Activated T-cell treated with anti-CD3 and anti-CD28 coated beads, Interleukin-2, amount 50 U/mL, for 72 hours (primary cell): ENCODE measurements around the gene ZNF787. TPM values are rescaled to one million over a fixed set of nuclear protein-coding genes. Genes with fewer than 3 reads are reported as not detected.

Experiments
- ATAC-seq, 2 donors: fragments of 150-1000 bp; cut with Tn5 transposase; replicated peaks in 1 of 2; 2 replicates each; pipeline ENCODE4 v1.10.0; 2021; ENCODE audit warnings: moderate library complexity in 2 of 2, mild to moderate bottlenecking in 1 of 2
- DNase-seq, 2 donors: peaks; one replicate each; pipeline ENCODE4 v3.0.0; 2021 to 2022; ENCODE audit warnings: mixed read lengths in 1 of 2
- H3K27ac Mint-ChIP-seq: one replicate; pipeline ENCODE4 v1.8.0; 2022; ENCODE audit warnings: mild to moderate bottlenecking, moderate library complexity, mixed read lengths
- H3K27me3 Mint-ChIP-seq: one replicate; pipeline ENCODE4 v1.8.0; 2022; ENCODE audit warnings: low read depth, mixed read lengths
- H3K36me3 Mint-ChIP-seq, 2 donors: one replicate each; pipeline ENCODE4 v1.8.0; 2022; ENCODE audit warnings: mixed read lengths in 2 of 2, mild to moderate bottlenecking in 1 of 2; ENCODE audit not compliant: insufficient read depth in 2 of 2
- H3K4me1 Mint-ChIP-seq: one replicate; pipeline ENCODE4 v1.8.0; 2022; ENCODE audit warnings: low read depth, mixed read lengths
- H3K4me3 Mint-ChIP-seq, 2 donors: one replicate each; pipeline ENCODE4 v1.8.0; 2022; ENCODE audit warnings: mild to moderate bottlenecking in 2 of 2, mixed read lengths in 2 of 2, moderate library complexity in 2 of 2
- H3K9me3 Mint-ChIP-seq, 2 donors: one replicate each; pipeline ENCODE4 v1.8.0; 2022; ENCODE audit warnings: mixed read lengths in 2 of 2
- total RNA-seq, 2 donors: library from RNA; stranded (reverse); gene quantifications; one replicate each; pipeline ENCODE4 v1.2.3, GENCODE V29; 2022

ZNF787 gene
- 10 to 100 TPM; 38.3 to 45.9 TPM for total RNA-seq

DNA sequence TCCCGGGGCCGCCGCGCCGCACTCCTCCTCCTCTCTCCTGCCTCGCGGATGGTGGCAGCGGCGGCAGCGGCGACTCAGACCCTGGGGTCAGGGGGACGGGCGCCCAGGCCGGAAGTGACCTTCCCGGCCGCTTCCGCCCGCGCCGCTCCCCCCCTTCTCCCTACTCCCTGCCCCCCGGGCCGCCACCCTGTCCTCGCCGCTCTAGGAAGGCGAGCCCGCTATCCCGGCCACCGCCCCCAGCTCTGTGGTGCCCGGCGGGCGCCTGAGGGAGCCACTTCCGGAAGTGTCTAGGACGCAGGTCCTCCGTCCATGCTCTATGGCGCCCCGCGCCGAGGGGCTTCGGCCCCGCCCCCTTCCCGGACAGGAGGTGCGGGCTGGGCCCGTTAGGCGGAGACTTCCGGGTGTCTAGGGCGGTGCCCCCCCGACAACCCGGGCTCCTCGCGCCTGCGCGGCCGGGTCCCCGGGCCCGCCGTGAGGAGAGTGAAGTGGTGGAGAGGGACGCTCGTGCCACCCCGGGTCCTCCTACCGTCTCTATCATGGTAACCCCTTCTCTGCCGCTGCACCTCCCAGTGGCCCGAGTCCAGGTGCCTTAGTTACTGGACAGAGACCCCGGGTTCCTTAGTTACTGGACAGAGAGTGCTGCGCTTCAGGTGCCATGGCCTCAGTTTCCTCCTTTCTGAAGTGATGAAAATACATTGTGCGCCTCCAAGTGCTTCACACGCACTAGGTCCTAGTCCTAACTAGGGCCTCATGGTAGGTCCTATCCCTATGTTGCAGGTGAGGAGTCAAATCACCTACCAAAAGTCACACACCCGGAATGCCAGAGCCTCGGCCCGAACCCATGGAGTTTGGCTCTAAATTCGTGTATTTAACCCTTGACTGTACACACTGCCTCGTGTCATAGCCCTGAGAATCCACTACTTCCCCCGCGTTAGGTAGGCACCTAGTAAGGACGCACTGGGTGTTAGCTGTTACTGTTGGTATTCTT lies at the start of gene ZNF787:
Gene ZNF787 (minus strand): TSS at position 116 of the 988 bp plus-strand sequence. CDS start 18,078 bp downstream, outside the sequence.
- peak; percentile 99 for DNase-seq
- no peaks in the 10 kb centered on the region for H3K9me3 Mint-ChIP-seq
- H3K4me1 Mint-ChIP-seq, result peaks cover 46% of the 10 kb centered on the region

DNA sequence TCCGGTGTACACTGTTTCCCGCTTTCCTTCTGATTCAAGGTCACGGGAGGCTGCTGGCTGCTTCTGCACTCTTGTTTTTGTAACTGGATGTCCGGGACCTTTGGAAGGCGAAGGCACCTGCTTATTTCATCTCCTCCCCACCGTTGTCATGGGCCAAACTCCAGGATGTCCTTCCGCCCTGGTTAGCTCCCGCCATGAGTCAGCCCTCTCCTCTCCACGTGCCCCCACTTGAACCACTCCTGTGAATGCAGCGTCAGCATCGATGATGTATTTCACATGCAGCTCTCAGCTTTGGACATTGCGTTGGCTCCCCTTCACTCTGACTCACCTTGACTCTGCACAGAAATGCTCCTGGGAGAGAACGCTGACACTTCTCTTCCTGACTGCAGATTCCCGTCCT lies 49.2 kb upstream of the ZNF787 start:
- Mint-ChIP-seq H3K27me3 (peaks cover under 1% of the 10 kb centered on the region), H3K4me1 (peaks cover 6% of the 10 kb centered on the region), H3K4me3 (no peak overlapping the region), H3K27ac (no peak overlapping the region), H3K9me3 (no peaks in the 10 kb centered on the region), H3K36me3 (no peaks in the 10 kb centered on the region)
- ATAC-seq, result no peak
- DNase-seq, result no peak

More for the DNA sequence above, at the start of gene ZNF787:
- Mint-ChIP-seq H3K27ac (peak within 1 kb of the TSS; percentile 93), H3K36me3 (peaks cover 0 to 2% of the 10 kb centered on the region in 2 donors), H3K27me3 (no peaks in the 10 kb centered on the region), H3K4me3 (peak within 1 kb of the TSS; percentile 89 to 91)
- peak; percentile 92 to 93 for ATAC-seq

DNA sequence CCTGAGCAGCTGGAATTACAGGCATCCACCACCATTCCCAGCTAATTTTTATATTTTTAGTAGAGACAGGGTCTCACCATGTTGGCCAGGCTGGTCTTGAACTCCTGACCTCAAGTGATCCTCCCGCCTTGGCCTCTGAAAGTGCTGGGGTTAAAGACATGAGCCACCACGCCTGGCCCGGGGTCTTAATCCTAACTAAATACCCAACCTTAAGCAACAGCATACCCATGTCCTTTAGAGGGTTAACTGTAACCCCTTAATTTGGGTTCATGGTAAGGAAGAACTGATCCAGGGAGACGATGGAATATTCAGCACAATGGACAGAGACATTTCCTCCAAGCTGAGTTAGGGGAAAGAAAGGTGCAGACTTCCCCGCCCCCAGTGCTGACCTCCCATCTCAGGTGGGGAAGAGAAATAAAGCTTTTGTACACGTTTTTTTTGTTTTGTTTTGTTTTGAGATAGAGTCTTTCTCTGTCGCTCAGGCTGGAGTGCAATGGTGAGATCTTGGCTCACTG lies 46.0 kb upstream of the ZNF787 start:
- Mint-ChIP-seq H3K4me3 (no peak overlapping the region), H3K27ac (no peak overlapping the region), H3K27me3 (peaks cover 7% of the 10 kb centered on the region), H3K4me1 (peaks cover 13% of the 10 kb centered on the region), H3K9me3 (no peaks in the 10 kb centered on the region), H3K36me3 (no peaks in the 10 kb centered on the region)
- ATAC-seq (no peak), DNase-seq (no peak)

DNA sequence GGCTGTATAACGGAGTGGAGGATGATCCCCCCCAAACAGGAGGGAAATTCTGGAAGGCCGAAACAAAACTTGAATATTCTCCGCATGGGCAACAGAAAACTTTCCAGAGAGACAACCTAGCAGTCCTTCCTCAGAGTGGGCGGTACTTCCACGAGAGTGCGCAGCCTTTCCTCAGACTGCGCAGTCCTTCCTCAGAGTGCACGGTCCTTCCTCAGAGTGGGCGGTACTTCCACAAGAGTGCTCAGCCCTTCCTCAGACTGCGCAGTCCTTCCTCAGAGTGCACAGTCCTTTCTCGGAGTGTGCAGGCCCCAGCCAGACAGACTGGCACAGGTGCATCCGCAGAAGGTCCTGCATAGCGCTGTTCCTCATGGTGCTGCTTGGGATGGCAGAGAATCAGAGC lies 42.0 kb upstream of the ZNF787 start:
- H3K27me3 Mint-ChIP-seq, result peaks cover 7% of the 10 kb centered on the region
- ATAC-seq (no peak), DNase-seq (no peak)
- no peak overlapping the region for H3K4me3 Mint-ChIP-seq
- peaks cover 1% of the 10 kb centered on the region in 2 donors for H3K9me3 Mint-ChIP-seq
- peaks cover 7% of the 10 kb centered on the region in 2 donors for H3K36me3 Mint-ChIP-seq
- H3K27ac Mint-ChIP-seq, result no peak overlapping the region
- H3K4me1 Mint-ChIP-seq, result peaks cover 12% of the 10 kb centered on the region

DNA sequence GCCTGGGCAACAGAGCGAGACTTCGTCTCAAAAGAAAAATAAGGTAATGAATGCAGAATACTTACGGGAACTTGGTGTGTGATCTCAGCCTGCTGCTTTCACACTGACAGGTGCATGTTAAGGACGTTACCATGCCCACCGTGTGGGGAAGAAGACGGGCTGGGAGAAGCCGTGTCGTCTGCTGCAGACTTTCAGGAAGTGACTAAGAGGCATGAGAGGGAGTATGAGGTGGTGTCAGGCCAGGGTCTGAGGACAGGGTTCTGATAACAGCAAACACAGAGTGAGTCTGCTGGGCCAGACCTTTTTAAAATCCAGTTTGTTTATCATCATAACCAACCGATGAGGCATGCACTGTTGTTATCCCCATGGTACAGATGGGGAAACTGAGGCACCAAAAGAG lies 41.2 kb upstream of the ZNF787 start:
- peaks cover 1% of the 10 kb centered on the region in 2 donors for H3K9me3 Mint-ChIP-seq
- no peak overlapping the region for H3K27ac Mint-ChIP-seq
- peak; percentile 90 to 97 for ATAC-seq
- H3K4me3 Mint-ChIP-seq, result no peak overlapping the region
- peaks cover 7% of the 10 kb centered on the region for H3K27me3 Mint-ChIP-seq
- H3K36me3 Mint-ChIP-seq, result peaks cover 7 to 9% of the 10 kb centered on the region in 2 donors
- H3K4me1 Mint-ChIP-seq, result peaks cover 12% of the 10 kb centered on the region
- DNase-seq, result peak; percentile 31 to 53

DNA sequence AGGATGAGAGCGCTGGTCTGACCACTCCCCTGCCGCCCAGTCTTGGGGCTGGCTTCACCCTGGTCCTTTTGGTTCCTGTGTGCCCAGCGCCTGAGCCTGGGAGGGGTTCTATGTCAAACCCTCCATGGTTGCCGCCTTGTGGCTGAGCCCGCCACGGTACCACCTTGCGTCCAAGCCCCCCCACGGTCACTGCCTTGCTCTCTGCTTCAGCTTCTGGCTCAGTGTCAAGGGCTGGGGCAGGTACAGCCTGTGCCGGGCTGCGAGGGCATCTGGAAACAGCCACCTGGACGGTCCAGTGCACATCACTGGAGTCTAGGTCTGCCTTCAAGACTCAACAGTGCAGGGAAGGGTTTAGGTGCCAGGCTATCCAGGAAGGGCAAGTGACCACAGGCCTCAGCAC lies 40.4 kb upstream of the ZNF787 start:
- H3K4me3 Mint-ChIP-seq, result no peak overlapping the region
- DNase-seq (no peak), ATAC-seq (no peak)
- H3K4me1 Mint-ChIP-seq, result peaks cover 12% of the 10 kb centered on the region
- peaks cover 7% of the 10 kb centered on the region for H3K27me3 Mint-ChIP-seq
- peaks cover 7 to 9% of the 10 kb centered on the region in 2 donors for H3K36me3 Mint-ChIP-seq
- no peak overlapping the region for H3K27ac Mint-ChIP-seq
- peaks cover 1% of the 10 kb centered on the region in 2 donors for H3K9me3 Mint-ChIP-seq

DNA sequence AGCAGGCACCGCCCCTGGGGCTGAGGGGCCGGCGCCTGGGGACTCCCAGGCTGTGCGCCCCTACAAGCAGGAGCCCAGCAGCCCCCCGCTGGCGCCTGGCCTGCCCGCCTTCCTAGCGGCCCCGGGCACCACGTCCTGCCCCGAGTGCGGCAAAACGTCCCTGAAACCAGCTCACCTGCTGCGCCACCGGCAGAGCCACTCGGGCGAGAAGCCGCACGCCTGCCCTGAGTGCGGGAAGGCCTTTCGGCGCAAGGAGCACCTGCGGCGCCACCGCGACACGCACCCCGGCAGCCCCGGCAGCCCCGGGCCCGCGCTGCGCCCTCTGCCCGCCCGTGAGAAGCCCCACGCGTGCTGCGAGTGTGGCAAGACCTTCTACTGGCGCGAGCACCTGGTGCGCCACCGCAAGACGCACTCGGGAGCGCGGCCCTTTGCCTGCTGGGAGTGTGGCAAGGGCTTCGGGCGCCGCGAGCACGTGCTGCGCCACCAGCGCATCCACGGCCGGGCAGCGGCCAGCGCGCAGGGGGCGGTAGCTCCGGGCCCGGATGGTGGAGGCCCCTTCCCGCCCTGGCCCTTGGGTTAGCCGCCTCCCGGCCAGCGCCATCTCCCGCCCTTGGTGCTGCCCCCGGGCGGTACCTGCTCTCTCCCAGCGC lies 38.7 kb upstream of the ZNF787 start:
- Mint-ChIP-seq H3K27ac (no peak overlapping the region), H3K4me1 (peaks cover 12% of the 10 kb centered on the region), H3K27me3 (peaks cover 2% of the 10 kb centered on the region), H3K4me3 (no peak overlapping the region), H3K9me3 (peaks cover 1% of the 10 kb centered on the region in 2 donors), H3K36me3 (peaks cover 7 to 9% of the 10 kb centered on the region in 2 donors)
- no peak for ATAC-seq
- no peak for DNase-seq

DNA sequence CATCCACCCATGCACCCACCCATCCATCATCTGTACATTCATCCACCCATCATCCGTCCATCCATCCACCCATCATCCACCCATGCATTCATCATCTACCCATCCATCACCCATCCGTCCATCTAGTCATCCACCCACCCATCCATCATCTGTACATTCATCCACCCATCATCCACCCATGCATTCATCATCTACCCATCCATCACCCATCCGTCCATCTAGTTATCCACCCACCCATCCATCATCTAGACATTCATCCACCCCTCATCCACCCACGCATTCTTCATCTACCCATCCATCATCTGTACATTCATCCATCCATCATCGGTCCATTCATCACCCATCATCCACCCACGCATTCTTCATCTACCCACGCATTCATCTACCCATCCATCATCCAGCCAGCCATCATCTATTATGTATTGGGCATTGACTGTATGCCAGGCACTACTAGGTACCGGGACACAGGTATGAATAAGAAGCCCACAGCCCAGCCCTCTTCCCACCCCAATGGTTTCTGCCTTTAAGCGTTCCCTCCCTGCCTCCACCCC lies 38.0 kb upstream of the ZNF787 start:
- Mint-ChIP-seq H3K4me3 (no peak overlapping the region), H3K27me3 (no peaks in the 10 kb centered on the region), H3K36me3 (peaks cover 7 to 9% of the 10 kb centered on the region in 2 donors), H3K4me1 (peaks cover 10% of the 10 kb centered on the region), H3K27ac (no peak overlapping the region), H3K9me3 (peaks cover 1% of the 10 kb centered on the region in 2 donors)
- DNase-seq (no peak), ATAC-seq (no peak)

DNA sequence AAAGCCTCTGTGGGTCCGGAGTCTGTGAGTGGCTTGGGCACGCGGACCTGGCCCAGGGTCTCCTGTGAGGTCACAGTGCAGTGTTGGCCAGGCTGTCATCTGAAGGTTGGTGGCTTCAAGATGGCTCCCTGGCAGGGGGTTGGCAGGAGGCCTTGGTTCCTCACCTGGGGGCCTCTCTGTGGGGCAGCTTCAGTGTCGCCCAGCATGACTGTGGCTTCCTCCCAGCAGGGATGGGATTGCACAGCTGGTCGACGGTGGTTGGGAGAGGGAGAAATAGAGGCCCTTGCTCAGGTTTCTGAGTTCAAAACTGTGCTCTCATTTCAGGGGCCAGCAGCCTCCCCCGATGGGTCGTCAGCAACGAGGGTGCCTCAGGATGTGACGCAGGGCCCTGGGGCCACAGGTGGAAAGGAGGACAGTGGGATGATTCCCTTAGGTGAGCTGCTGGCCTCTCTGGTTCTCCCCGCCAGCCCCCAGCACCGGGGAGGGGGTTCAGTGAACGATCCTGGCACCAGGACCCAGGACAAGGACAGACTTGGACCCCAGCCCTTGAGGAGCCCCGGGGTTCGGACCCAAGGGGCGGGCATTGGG lies 37.2 kb upstream of the ZNF787 start:
- H3K4me3 Mint-ChIP-seq, result no peak overlapping the region
- no peak overlapping the region for H3K27ac Mint-ChIP-seq
- DNase-seq, result no peak
- peaks cover 8 to 9% of the 10 kb centered on the region in 2 donors for H3K36me3 Mint-ChIP-seq
- peaks cover 13% of the 10 kb centered on the region for H3K4me1 Mint-ChIP-seq
- peaks cover 1% of the 10 kb centered on the region in 2 donors for H3K9me3 Mint-ChIP-seq
- H3K27me3 Mint-ChIP-seq, result no peaks in the 10 kb centered on the region
- ATAC-seq, result no peak

DNA sequence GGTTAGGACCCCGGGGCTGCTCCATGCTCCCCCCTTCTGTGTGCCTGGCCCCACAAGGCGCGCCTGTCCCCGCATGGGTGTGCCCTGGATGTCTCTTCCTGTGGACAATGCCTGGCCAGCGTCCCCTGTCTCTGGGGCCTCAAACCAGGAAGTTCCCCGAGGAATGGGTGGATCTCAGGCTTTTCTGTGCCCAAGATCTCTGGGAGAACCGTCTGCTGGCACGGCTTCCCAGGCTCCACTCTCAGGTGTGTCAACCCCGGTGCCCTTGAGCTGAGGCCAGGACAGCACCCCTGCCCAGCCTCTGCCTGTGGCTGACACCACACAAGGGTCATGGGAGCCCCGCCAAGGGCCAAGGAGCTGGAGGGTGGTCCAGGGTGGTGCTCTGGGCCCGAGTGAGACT lies 35.7 kb upstream of the ZNF787 start:
- Mint-ChIP-seq H3K36me3 (peaks cover 8 to 9% of the 10 kb centered on the region in 2 donors), H3K27me3 (no peaks in the 10 kb centered on the region), H3K27ac (no peak overlapping the region), H3K4me3 (no peak overlapping the region), H3K9me3 (peaks cover 1% of the 10 kb centered on the region in 2 donors), H3K4me1 (peaks cover 15% of the 10 kb centered on the region)
- ATAC-seq (no peak), DNase-seq (no peak)

DNA sequence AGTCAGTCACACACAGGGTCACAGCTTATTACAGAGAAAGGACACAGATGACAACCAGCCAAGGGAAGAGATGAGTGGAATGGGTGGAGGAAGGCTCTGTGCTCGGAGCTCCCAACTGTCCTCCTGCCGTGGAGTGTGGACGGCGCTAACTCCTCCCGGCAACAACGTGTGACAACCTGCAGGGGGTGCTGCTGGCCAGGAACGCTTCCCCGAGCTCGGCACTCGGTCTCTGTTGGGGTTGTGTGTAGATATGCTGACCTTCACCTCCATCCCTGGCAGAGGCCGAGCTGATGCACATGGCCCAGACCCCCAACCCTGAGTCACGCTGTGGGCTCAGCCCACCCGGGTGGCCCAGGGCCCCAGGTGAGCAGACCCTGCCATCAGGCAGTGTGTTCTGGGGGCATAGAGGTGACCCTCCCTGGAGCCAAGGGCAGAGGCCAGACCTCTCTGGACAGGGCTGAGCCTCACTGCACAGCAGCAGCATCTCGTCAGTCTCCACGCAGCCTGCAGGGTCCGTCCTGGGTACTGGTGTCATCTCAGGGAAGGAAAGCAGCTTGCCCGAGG lies 34.1 kb upstream of the ZNF787 start:
- ATAC-seq, result peak in 1 of 2 donors; percentile 20

DNA sequence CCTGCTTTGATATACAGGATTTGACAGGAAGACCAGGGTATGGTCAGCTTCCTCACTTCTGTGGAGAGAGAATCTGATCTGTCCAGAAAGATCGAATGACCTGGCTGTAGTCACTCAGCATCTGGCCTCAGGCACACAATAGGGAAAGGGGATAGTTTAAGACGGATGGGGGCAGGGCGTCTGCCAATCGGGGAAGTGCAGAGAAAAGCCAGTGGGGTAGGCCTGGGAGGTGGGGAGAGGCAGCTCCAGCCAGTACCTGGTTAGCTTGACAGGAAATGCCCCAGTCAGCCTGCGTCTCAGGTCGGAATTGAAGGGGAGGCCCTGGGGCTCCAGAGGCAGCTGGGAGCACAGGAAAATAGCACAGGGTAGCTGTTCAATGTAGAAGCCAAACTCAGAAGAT lies 32.4 kb upstream of the ZNF787 start:
- ATAC-seq (no peak), DNase-seq (no peak)
- peaks cover 14% of the 10 kb centered on the region for H3K4me1 Mint-ChIP-seq
- H3K27ac Mint-ChIP-seq, result peak overlapping the region; percentile 29
- H3K4me3 Mint-ChIP-seq, result no peak overlapping the region
- H3K9me3 Mint-ChIP-seq, result no peaks in the 10 kb centered on the region
- no peaks in the 10 kb centered on the region for H3K27me3 Mint-ChIP-seq
- peaks cover 3 to 14% of the 10 kb centered on the region in 2 donors for H3K36me3 Mint-ChIP-seq

More for the DNA sequence above, 34.1 kb upstream of the ZNF787 start:
- peaks cover 14% of the 10 kb centered on the region for H3K4me1 Mint-ChIP-seq
- H3K4me3 Mint-ChIP-seq, result no peak overlapping the region
- peaks cover 8 to 12% of the 10 kb centered on the region in 2 donors for H3K36me3 Mint-ChIP-seq
- no peak overlapping the region for H3K27ac Mint-ChIP-seq
- peak in 1 of 2 donors; percentile 5 for DNase-seq
- H3K9me3 Mint-ChIP-seq, result peaks cover 1% of the 10 kb centered on the region in 2 donors
- H3K27me3 Mint-ChIP-seq, result no peaks in the 10 kb centered on the region
